Gastroesophageal sphincter (tissue), 4 donors: ENCODE measurements around the gene GASK1B. TPM values are rescaled to one million over a fixed set of nuclear protein-coding genes. Genes with fewer than 3 reads are reported as not detected.

ENCODE experiments used
- ATAC-seq: fragments of 150-250 bp; one replicate; pipeline ENCODE4 v1.9.1; 2016; ENCODE audit warnings: mild to moderate bottlenecking, moderate library complexity
- H3K27ac ChIP-seq, 4 donors: fragments of 200-600 bp; sonication (generic) in 3 of 4; 1 replicate in 3 of 4; 2 replicates in 1 of 4; pipeline ENCODE4 v1.5.1; 2016 to 2019
- H3K27me3 ChIP-seq: fragments of 200-600 bp; sonication (generic); one replicate; pipeline ENCODE4 v1.5.1; 2019
- H3K36me3 ChIP-seq, 2 donors: fragments of 200-600 bp; sonication (generic); one replicate each; pipeline ENCODE4 v1.5.1; 2019; ENCODE audit warnings: control low read depth in 1 of 2
- H3K4me1 ChIP-seq, 3 donors: fragments of 200-600 bp; sonication (generic); 1 replicate in 2 of 3; 2 replicates in 1 of 3; pipeline ENCODE4 v1.5.1; 2016 to 2019; ENCODE audit warnings: control low read depth in 2 of 3
- H3K4me3 ChIP-seq, 2 donors: fragments of 200-600 bp; sonication (generic); one replicate each; pipeline ENCODE4 v1.5.1; 2019; ENCODE audit warnings: mild to moderate bottlenecking in 1 of 2, moderate library complexity in 1 of 2
- H3K9me3 ChIP-seq, 3 donors: fragments of 200-600 bp; sonication (generic); one replicate each; pipeline ENCODE4 v1.5.1; 2017 to 2019; ENCODE audit warnings: control low read depth in 2 of 3
- CTCF ChIP-seq, 4 experiments: fragments of 200-600 bp in 2 of 4; fragments of 450-650 bp in 2 of 4; sonication (generic) in 1 of 4; IDR thresholded peaks; one replicate each; pipeline ENCODE4 v1.5.1; 2017 to 2019; ENCODE audit warnings: antibody characterized with exemption in 4 of 4, mild to moderate bottlenecking in 2 of 4, moderate library complexity in 2 of 4
- EP300 ChIP-seq: sonication (generic); formaldehyde crosslinking; IDR thresholded peaks from one replicate; pipeline ENCODE4 v1.6.1; 2017; ENCODE audit warnings: antibody characterized with exemption, mild to moderate bottlenecking
- POLR2A ChIP-seq, 2 donors: fragments of 450-650 bp; IDR thresholded peaks; one replicate each; pipeline ENCODE4 v1.6.1; 2017; ENCODE audit warnings: antibody characterized with exemption in 2 of 2, mild to moderate bottlenecking in 2 of 2, moderate library complexity in 1 of 2
- POLR2AphosphoS5 ChIP-seq: sonication (generic); formaldehyde crosslinking; IDR thresholded peaks from one replicate; pipeline ENCODE4 v1.6.1; 2017; ENCODE audit warnings: antibody characterized with exemption
- WGBS, 2 donors: methylation state at CpG; one replicate each; pipeline ENCODE4 v1.1.5; 2018; ENCODE audit warnings: low coverage in 1 of 2; 5-methylcytosine and 5-hydroxymethylcytosine counted together
- total RNA-seq, 4 donors: library from RNA; depleted of rRNA; stranded (reverse); fragments of >200 nt; gene quantifications; one replicate each; pipeline ENCODE4 v1.1.0, GENCODE V29; 2016

The GASK1B gene
- total RNA-seq, 4 donors from 2014 or later = 33.8 to 66.6 (median 42.0) TPM

- Histone ChIP-seq H3K4me3 (no peak overlapping the region), H3K36me3 (no peaks in the 10 kb centered on the region), H3K27ac (no peak overlapping the region), H3K4me1 (no peaks in the 10 kb centered on the region), H3K9me3 (no peaks in the 10 kb centered on the region), H3K27me3 (no peaks in the 10 kb centered on the region)
- WGBS, 2 donors = 70 to 72% methylated on average over 2 of the region's 2 CpGs
- no peak for ATAC-seq
- TF ChIP-seq CTCF (IDR thresholded peaks at IDR 0.05) = no peak
- no peak for TF ChIP-seq POLR2A (IDR thresholded peaks at IDR 0.05)
- TF ChIP-seq POLR2AphosphoS5 = no peak
- TF ChIP-seq EP300 = no peak
These were observed 30.6 kb upstream of the GASK1B start for GRCh38 chr4:158203436-158203835.

- H3K27ac ChIP-seq = no peak overlapping the region
- no peaks in the 10 kb centered on the region for H3K27me3 ChIP-seq
- H3K36me3 ChIP-seq = no peaks in the 10 kb centered on the region
- no peaks in the 10 kb centered on the region for H3K9me3 ChIP-seq
- TF ChIP-seq CTCF (IDR thresholded peaks at IDR 0.05) (no peak), EP300 (no peak), POLR2A (IDR thresholded peaks at IDR 0.05) (no peak), POLR2AphosphoS5 (no peak)
- H3K4me1 ChIP-seq = no peaks in the 10 kb centered on the region
- no peak for ATAC-seq
- H3K4me3 ChIP-seq = no peak overlapping the region
- 38 to 40% methylated on average over 1 of the region's 1 CpG for WGBS, 2 donors
These were observed 29.7 kb upstream of the GASK1B start for GRCh38 chr4:158202481-158202880.

GRCh38 chr4:158201876-158202275, 29.1 kb upstream of the GASK1B start:
- Histone ChIP-seq H3K27ac (no peak overlapping the region), H3K9me3 (no peaks in the 10 kb centered on the region), H3K36me3 (no peaks in the 10 kb centered on the region), H3K27me3 (no peaks in the 10 kb centered on the region), H3K4me1 (no peaks in the 10 kb centered on the region), H3K4me3 (no peak overlapping the region)
- TF ChIP-seq POLR2AphosphoS5 = no peak
- no peak for TF ChIP-seq EP300
- no peak for TF ChIP-seq POLR2A (IDR thresholded peaks at IDR 0.05)
- TF ChIP-seq CTCF (IDR thresholded peaks at IDR 0.05) = no peak
- ATAC-seq = no peak

GRCh38 chr4:158201322-158201721, 28.5 kb upstream of the GASK1B start:
- H3K9me3 ChIP-seq = no peaks in the 10 kb centered on the region
- no peaks in the 10 kb centered on the region for H3K4me1 ChIP-seq
- no peaks in the 10 kb centered on the region for H3K36me3 ChIP-seq
- no peak for ATAC-seq
- no peak overlapping the region for H3K4me3 ChIP-seq
- TF ChIP-seq EP300 (no peak), CTCF (IDR thresholded peaks at IDR 0.05) (no peak), POLR2A (IDR thresholded peaks at IDR 0.05) (no peak), POLR2AphosphoS5 (no peak)
- H3K27me3 ChIP-seq = no peaks in the 10 kb centered on the region
- 89 to 100% methylated on average over 4 of the region's 4 CpGs for WGBS, 2 donors
- no peak overlapping the region for H3K27ac ChIP-seq

GRCh38 chr4:158200214-158200613, 27.4 kb upstream of the GASK1B start:
- TF ChIP-seq POLR2AphosphoS5 = no peak
- TF ChIP-seq CTCF (IDR thresholded peaks at IDR 0.05) = no peak
- no peak for TF ChIP-seq POLR2A (IDR thresholded peaks at IDR 0.05)
- TF ChIP-seq EP300 = no peak
- no peaks in the 10 kb centered on the region for H3K36me3 ChIP-seq
- WGBS, 2 donors = 87 to 92% methylated on average over 3 of the region's 3 CpGs
- no peak overlapping the region for H3K4me3 ChIP-seq
- ATAC-seq = no peak
- no peak overlapping the region for H3K27ac ChIP-seq
- no peaks in the 10 kb centered on the region for H3K9me3 ChIP-seq
- no peaks in the 10 kb centered on the region for H3K27me3 ChIP-seq
- no peaks in the 10 kb centered on the region for H3K4me1 ChIP-seq
